ENCODE measurements around the gene TLE5. TPM values are rescaled to one million over a fixed set of nuclear protein-coding genes. Genes with fewer than 3 reads are reported as not detected.

Gene TLE5
- total and polyA plus RNA-seq, 9 of the 15 experiments (the other 6 are each of a cell fraction or from before 2014, with no cell fraction given): 2.0 to 347 (median 235) TPM

GRCh38 chr19:3073159-3073563 is 10.9 kb upstream of the TLE5 start (continued):
- TF ChIP-seq MAX (CRISPR knock-in tag; IDR thresholded peaks at IDR 0.05) (no peak), CEBPZ (IDR thresholded peaks at IDR 0.05; ENCODE audit: borderline replicate concordance, low read depth, low read length) (no peak), C11orf30 (IDR thresholded peaks at IDR 0.05; ENCODE audit: low read depth) (0 out of 2 replicates have a peak, but pooled peaks have one; percentile 32), IRF1 (CRISPR knock-in tag; IDR thresholded peaks at IDR 0.05; ENCODE audit: borderline replicate concordance) (no peak), NFYB (IDR thresholded peaks at IDR 0.05; ENCODE audit: extremely low read depth, insufficient read length) (peak; percentile 79), PHF8 (IDR thresholded peaks at IDR 0.05; ENCODE audit: borderline replicate concordance, low read length) (peak; percentile 16; the same call in 1 of the 2 replicates), ZBTB12 (CRISPR knock-in tag; IDR thresholded peaks at IDR 0.05) (no peak), BHLHE40 (IDR thresholded peaks at IDR 0.05; ENCODE audit: low read length) (0 out of 2 replicates have a peak, but pooled peaks have one; percentile 6), NR2C1 (IDR thresholded peaks at IDR 0.05) (peak; percentile 52; the same call in 1 of the 2 replicates), NR2C1 (tag; IDR thresholded peaks at IDR 0.05) (no peak), CGGBP1 (CRISPR knock-in tag; IDR thresholded peaks at IDR 0.05) (no peak), IRF9 (tag; IDR thresholded peaks at IDR 0.05) (no peak), NEUROD1 (IDR thresholded peaks at IDR 0.05; ENCODE audit: borderline replicate concordance, low read depth, low read length, partially characterized antibody) (peak; percentile 20), ZSCAN29 (IDR thresholded peaks at IDR 0.05) (no peak), FOSL1 (tag; conservative IDR thresholded peaks at IDR 0.05) (no peak), SP2 (IDR thresholded peaks at IDR 0.05; ENCODE audit: extremely low read depth, low read depth, low read length, poor library complexity, severe bottlenecking) (no peak), PTBP1 (IDR thresholded peaks at IDR 0.05; ENCODE audit: low read depth, low read length) (0 out of 2 replicates have a peak, but pooled peaks have one; percentile 71), ZNF384 (IDR thresholded peaks at IDR 0.05; ENCODE audit: low read depth, low read length) (peak; percentile 95), TFE3 (CRISPR knock-in tag; IDR thresholded peaks at IDR 0.05) (peak; percentile 95), TRIM24 (IDR thresholded peaks at IDR 0.05) (peak in 1 of 2 experiments; percentile 44; a peak in 1 of 4 replicates), PML (IDR thresholded peaks at IDR 0.05; ENCODE audit: low read length) (no peak)

Measured in K562 (cell line).